Glutamatergic neuron (in vitro differentiated cells): Measurements from ENCODE around the gene C16orf74. TPM values are rescaled to one million over a fixed set of nuclear protein-coding genes. Genes with fewer than 3 reads are reported as not detected.

Experiments used
- DNase-seq: peaks from one replicate; pipeline ENCODE4 v3.0.0; 2022
- H3K27ac Mint-ChIP-seq: one replicate; pipeline ENCODE4 v1.8.0; 2020; ENCODE audit warnings: mild to moderate bottlenecking, mixed read lengths, inconsistent platforms; ENCODE audit not compliant: unreplicated experiment
- H3K27me3 Mint-ChIP-seq: one replicate; pipeline ENCODE4 v1.8.0; 2020; ENCODE audit warnings: mild to moderate bottlenecking, moderate library complexity, mixed read lengths, inconsistent platforms; ENCODE audit not compliant: unreplicated experiment
- H3K36me3 Mint-ChIP-seq: one replicate; pipeline ENCODE4 v1.8.0; 2020; ENCODE audit warnings: mild to moderate bottlenecking, mixed read lengths, inconsistent platforms; ENCODE audit not compliant: unreplicated experiment
- H3K4me1 Mint-ChIP-seq: one replicate; pipeline ENCODE4 v1.8.0; 2020; ENCODE audit warnings: mild to moderate bottlenecking, low read depth, mixed read lengths, inconsistent platforms; ENCODE audit not compliant: unreplicated experiment
- H3K4me3 Mint-ChIP-seq: one replicate; pipeline ENCODE4 v1.8.0; 2020; ENCODE audit warnings: mild to moderate bottlenecking, mixed read lengths, inconsistent platforms; ENCODE audit not compliant: unreplicated experiment
- H3K9me3 Mint-ChIP-seq: one replicate; pipeline ENCODE4 v1.8.0; 2020; ENCODE audit warnings: mild to moderate bottlenecking, moderate library complexity, mixed read lengths, inconsistent platforms; ENCODE audit not compliant: unreplicated experiment
- CTCF ChIP-seq: fragments of 200-600 bp; sonication (generic); IDR thresholded peaks from one replicate; pipeline ENCODE4 v1.5.0; 2021; ENCODE audit not compliant: partially characterized antibody, unreplicated experiment
- total RNA-seq: library from RNA; stranded (reverse); fragmentation: NEBNext Ultra II Directional; extraction: Animal tissue kit (Norgen Biotek cat#: 25700); gene quantifications from one replicate; pipeline ENCODE4 v1.2.1, GENCODE V29; 2021; ENCODE audit not compliant: unreplicated experiment

The C16orf74 gene
- total RNA-seq, 1 donor from 2014 or later = 2.6 TPM

DNA sequence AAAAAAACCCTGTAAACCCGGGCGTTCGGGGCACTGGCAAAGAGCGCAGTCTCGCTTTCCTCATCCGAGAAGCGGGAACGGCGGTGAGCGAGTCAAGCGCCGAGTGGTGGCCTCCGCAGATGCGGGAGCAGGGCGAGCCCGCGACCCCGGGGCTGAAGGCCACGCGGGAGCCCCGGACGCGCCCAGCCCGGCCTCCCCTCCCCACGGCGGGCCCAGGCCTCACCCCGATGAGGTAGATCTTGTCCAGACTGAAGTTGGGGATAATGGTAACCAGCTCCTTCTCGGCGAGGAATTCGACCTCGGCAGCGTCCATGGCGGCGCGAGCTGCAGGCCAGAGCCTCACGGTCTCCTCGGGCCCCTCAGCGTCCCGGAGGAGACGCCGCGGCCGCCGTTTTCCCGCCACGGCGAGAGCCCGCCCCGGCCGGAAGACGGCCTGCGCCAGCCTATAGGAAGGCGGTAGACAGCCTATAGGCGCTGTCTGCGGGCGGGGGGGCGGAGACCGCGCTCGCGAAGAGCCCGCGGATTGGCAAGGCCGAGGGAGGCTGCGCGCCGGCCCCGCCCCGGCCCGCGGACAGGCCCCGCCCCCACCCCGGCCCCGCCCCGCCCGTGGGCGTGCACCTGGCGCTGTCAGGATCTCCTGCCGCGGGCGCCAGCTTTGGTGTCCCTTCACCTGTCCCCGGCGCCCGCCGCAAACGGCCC is 62.2 kb downstream of the C16orf74 start, which contains the start of gene GINS2:
TSS of gene GINS2 (minus strand) at position 369 of the 699 bp plus-strand sequence. CDS start at position 313, 56 bp downstream.
- DNase-seq = peak; percentile 91
- no peak within 1 kb of the TSS for H3K27ac Mint-ChIP-seq

GRCh38 chr16:85687651-85688471 is 63.0 kb downstream of the C16orf74 start:
- DNase-seq = no peak
- peak overlapping the region; percentile 67 for H3K4me3 Mint-ChIP-seq
- no peaks in the 10 kb centered on the region for H3K36me3 Mint-ChIP-seq
- H3K27me3 Mint-ChIP-seq = peaks cover 1% of the 10 kb centered on the region
- no peak overlapping the region for H3K27ac Mint-ChIP-seq
- no peaks in the 10 kb centered on the region for H3K9me3 Mint-ChIP-seq
- peaks cover 2% of the 10 kb centered on the region for H3K4me1 Mint-ChIP-seq
- no peak for TF ChIP-seq CTCF

More for the DNA sequence above, 62.2 kb downstream of the C16orf74 start, which contains the start of gene GINS2:
- no peaks in the 10 kb centered on the region for H3K36me3 Mint-ChIP-seq
- no peak for TF ChIP-seq CTCF
- H3K4me1 Mint-ChIP-seq = no peaks in the 10 kb centered on the region
- H3K9me3 Mint-ChIP-seq = no peaks in the 10 kb centered on the region
- peak within 1 kb of the TSS; percentile 78 for H3K4me3 Mint-ChIP-seq
- H3K27me3 Mint-ChIP-seq = no peaks in the 10 kb centered on the region

GRCh38 chr16:85686912-85687591 is 63.8 kb downstream of the C16orf74 start:
- peaks cover 1% of the 10 kb centered on the region for H3K27me3 Mint-ChIP-seq
- no peak overlapping the region for H3K27ac Mint-ChIP-seq

DNA sequence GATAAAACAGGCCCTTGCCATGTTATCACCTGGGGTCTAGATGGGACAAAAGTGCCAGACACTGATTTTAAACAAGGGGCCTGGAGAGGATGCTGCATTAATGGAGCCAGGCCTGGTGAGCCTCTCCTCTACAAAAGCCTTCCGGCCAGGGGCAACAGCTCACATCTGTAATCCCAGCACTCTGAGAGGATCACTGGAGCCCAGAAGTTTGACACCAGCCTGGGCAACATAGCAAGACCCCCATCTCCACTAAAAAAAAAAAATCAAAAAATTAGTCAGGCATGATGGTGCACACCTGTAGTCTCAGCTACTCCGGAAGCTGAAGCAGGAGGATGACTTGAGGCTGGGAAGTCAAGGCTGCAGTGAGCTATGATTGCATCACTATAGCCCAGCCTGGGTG is 65.6 kb downstream of the C16orf74 start:
- Mint-ChIP-seq H3K9me3 (peaks cover 5% of the 10 kb centered on the region), H3K36me3 (no peaks in the 10 kb centered on the region), H3K27me3 (peaks cover 1% of the 10 kb centered on the region), H3K27ac (no peak overlapping the region), H3K4me3 (no peak overlapping the region), H3K4me1 (peaks cover 2% of the 10 kb centered on the region)
- DNase-seq = no peak
- no peak for TF ChIP-seq CTCF

More at GRCh38 chr16:85686912-85687591, 63.8 kb downstream of the C16orf74 start:
- Mint-ChIP-seq H3K4me1 (peaks cover 2% of the 10 kb centered on the region), H3K36me3 (no peaks in the 10 kb centered on the region), H3K4me3 (peak overlapping the region; percentile 40), H3K9me3 (no peaks in the 10 kb centered on the region)
- TF ChIP-seq CTCF = no peak
- no peak for DNase-seq
